GM18858 (cell line): ENCODE measurements around the gene FTO.
A peak's percentile ranks its signal among the peaks of the same experiment; 100 is the strongest.

Experiments
- ATAC-seq: cut with Tn5 transposase; IDR thresholded peaks from one replicate; pipeline ENCODE4 v1.9.1; 2021; ENCODE audit not compliant: unreplicated experiment

The FTO gene

GRCh38 chr16:53895433-53895832 lies 191.5 kb downstream of the FTO start:
- no peak for ATAC-seq

GRCh38 chr16:53895851-53896250 lies 191.9 kb downstream of the FTO start:
- ATAC-seq = no peak

GRCh38 chr16:53896722-53897121 lies 192.8 kb downstream of the FTO start:
- ATAC-seq = no peak

GRCh38 chr16:53898993-53899392 lies 195.0 kb downstream of the FTO start:
- ATAC-seq = no peak

- ATAC-seq = no peak
Observed at GRCh38 chr16:53899431-53899830, 195.5 kb downstream of the FTO start.

GRCh38 chr16:53900667-53901066 lies 196.7 kb downstream of the FTO start:
- no peak for ATAC-seq

- no peak for ATAC-seq
Observed at GRCh38 chr16:53901408-53901807, 197.5 kb downstream of the FTO start.

GRCh38 chr16:53904533-53904932 lies 200.6 kb downstream of the FTO start:
- no peak for ATAC-seq

GRCh38 chr16:53905028-53905427 lies 201.1 kb downstream of the FTO start:
- ATAC-seq = no peak

- no peak for ATAC-seq
Observed at GRCh38 chr16:53908731-53909130, 204.8 kb downstream of the FTO start.

- ATAC-seq = no peak
Observed at GRCh38 chr16:53910990-53911389, 207.0 kb downstream of the FTO start.

- ATAC-seq = no peak
Observed at GRCh38 chr16:53911513-53911912, 207.6 kb downstream of the FTO start.

GRCh38 chr16:53912155-53912554 lies 208.2 kb downstream of the FTO start:
- ATAC-seq = peak; percentile 53

GRCh38 chr16:53913099-53913870 lies 209.3 kb downstream of the FTO start:
- ATAC-seq = no peak

GRCh38 chr16:53913920-53914319 lies 210.0 kb downstream of the FTO start:
- ATAC-seq = no peak

GRCh38 chr16:53914736-53915135 lies 210.8 kb downstream of the FTO start:
- no peak for ATAC-seq

- ATAC-seq = no peak
Observed at GRCh38 chr16:53915452-53916160, 211.7 kb downstream of the FTO start.

- no peak for ATAC-seq
Observed at GRCh38 chr16:53920988-53921387, 217.0 kb downstream of the FTO start.

- ATAC-seq = no peak
Observed at GRCh38 chr16:53922067-53922806, 218.3 kb downstream of the FTO start.

GRCh38 chr16:53922807-53923571 lies 219.0 kb downstream of the FTO start:
- no peak for ATAC-seq
